NCI-H1105 (cell line): ENCODE results near the gene ERMP1.
"Not testable (repeated sequence)": the region's sequence is repeated elsewhere in the genome, so short reads cannot be mapped to it uniquely, and the experiment has no call there.

Source experiments
- DNase-seq: peaks from one replicate; lab custom pipeline; 2025; lab: John Stamatoyannopoulos, UW

The ERMP1 gene

DNA sequence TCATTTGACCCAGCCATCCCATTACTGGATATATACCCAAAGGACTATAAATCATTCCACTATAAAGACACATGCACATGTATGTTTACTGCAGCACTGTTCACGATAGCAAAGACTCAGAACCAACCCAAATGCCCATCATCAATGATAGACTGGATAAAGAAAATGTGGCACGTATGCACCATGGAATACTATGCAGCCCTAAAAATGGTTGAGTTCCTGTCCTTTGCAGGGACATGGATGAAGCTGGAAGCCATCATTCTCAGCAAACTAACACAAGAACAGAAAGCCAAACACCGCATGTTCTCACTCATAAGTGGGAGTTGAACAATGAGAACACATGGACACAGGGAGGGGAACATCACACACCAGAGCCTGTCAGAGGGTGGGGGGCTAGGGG, 49.5 kb downstream of the ERMP1 start:
- not testable (repeated sequence) for DNase-seq

- DNase-seq = not testable (repeated sequence)
These were observed 53.2 kb downstream of the ERMP1 start for GRCh38 chr9:5779705-5780218.

DNA sequence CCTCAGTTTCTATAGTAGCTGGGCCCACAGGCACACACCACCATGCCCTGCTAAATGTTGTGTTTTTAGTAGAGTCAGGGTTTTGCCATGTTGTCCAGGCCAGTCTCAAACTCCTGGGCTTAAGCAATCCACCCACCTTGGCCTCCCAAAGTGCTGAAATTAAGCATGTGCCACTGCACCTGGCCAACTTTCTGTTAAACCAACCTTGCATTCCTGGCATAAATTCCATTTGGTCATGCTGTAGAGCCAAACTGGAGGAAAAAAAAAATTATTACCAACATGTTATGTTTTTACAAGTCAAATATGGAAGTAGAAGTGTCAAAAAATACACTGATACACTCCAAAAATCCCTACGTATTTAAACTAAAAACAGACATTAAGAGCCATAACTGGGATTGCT, 54.1 kb downstream of the ERMP1 start:
- no peak for DNase-seq

- no peak for DNase-seq
These were observed 59.5 kb downstream of the ERMP1 start for GRCh38 chr9:5773324-5773999.

DNA sequence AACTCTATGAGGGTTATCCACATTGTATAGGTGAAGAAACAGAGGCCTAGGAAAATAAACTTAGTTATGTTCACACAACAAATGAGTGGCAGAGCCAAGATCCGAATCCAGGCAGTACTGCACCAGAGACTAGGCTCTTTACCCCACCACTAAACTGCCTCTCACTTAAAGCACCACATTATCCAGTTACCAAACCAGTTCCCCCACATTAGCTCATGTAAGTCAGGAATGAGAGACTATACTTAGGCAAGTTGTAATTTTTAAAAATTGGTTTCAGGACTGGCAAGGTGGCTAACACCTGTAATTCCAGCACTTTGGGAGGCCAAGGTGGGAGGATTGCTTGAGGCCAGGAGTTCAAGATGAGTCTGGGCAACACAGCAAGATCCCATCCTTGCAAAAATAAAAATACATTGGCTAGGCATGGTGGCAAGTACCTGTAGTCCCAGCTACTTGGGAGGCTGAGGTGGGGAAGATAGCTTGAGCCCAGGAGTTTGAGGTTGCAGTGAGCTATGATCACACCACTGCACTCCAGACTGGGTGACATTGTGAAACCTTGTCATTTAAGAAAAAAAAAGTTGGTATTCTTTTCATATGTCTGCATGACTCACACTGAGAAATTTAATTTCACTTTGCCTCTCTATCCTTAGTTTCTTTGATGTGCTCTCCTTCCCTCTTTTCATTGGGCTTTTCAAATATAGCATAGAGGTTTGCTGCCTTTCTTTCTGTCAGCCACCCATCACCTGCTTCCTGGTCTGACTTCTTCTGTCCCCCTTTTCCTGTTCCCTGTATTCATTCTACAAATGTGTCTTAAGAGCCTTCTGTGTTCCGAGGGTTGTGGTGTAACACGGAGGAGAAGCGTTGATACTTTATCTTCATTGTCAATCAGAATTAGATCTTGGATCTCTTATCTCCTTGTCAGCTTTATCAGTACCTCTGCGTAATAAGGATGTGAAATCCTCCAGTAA, 64.7 kb downstream of the ERMP1 start:
- DNase-seq = no peak

- DNase-seq = no peak
These were observed 68.6 kb downstream of the ERMP1 start for GRCh38 chr9:5764130-5764868.

GRCh38 chr9:5762421-5762820, 70.5 kb downstream of the ERMP1 start:
- no peak for DNase-seq

- no peak for DNase-seq
These were observed 72.6 kb downstream of the ERMP1 start for GRCh38 chr9:5760338-5760737.

DNA sequence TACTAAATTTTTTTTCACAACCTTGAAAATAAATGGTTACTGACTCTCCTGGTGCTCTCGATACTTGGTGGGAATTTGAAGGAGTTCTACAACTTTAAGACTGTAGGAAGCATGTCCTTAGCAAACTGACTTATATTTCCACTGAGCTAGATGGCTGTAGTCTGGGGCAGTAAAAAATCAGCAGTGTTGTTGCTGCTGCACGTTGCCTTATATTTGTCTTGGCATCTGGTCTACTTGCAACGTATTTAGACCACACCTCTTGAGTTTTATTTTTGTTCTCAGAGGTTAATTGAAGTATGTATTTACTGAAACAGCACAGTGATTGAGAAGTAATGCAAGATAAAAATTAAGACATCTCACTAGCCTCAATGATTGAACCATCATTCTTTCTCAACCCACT, 76.3 kb downstream of the ERMP1 start:
- DNase-seq = no peak

- DNase-seq = no peak
These were observed 82.3 kb downstream of the ERMP1 start for GRCh38 chr9:5750569-5750968.

- DNase-seq = no peak
These were observed 83.6 kb downstream of the ERMP1 start for GRCh38 chr9:5749306-5749705.

DNA sequence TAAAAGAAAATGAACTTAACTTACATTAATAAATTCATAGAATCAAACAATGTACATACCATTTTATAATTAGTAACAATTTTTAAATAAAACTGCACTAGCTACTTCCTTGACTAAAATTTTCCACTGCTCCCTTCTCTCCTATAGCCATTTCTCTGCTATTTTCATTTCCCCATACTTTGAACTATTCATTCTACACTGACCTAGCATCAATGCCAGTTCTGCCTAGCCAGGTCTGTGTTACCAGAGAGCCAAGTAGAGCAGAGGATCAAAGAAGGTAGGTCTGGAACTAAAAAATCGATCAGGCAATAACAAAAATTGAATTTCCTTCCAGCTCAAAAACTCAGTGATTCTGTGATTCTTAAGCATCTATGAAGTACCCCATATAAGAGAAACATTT, 84.5 kb downstream of the ERMP1 start:
- no peak for DNase-seq

DNA sequence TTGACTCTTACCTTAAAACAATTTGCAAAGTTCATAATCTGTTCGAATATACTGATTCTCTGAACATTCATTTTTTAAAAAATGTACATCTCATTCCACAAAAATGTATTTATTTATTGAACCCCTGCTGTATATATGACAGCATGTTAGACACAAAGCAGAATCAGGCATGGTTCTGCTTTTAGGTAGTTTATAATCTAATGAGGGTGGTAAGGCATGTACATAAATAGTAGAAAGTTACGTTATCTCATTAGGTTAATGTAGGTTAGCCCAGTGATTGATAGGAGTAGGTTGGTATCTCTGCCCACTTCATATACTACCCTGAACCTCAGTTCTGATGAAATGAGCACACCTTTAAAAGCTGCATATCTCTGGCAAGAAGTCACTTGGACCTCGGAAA, 89.8 kb downstream of the ERMP1 start:
- DNase-seq = no peak

GRCh38 chr9:5736563-5737346, 96.2 kb downstream of the ERMP1 start:
- no peak for DNase-seq

- DNase-seq = no peak
These were observed 97.8 kb downstream of the ERMP1 start for GRCh38 chr9:5735072-5735471.
